HEK293 (cell line): ENCODE data around the gene LMO2.

Experiments
- CTCF ChIA-PET: fragments of 350-600 bp; formaldehyde crosslinking; extraction: SDS; loops from one replicate; lab custom pipeline; 2021; ENCODE audit warnings: antibody characterized with exemption; lab: Yijun Ruan, JAX
- POLR2A ChIA-PET: fragments of 300-600 bp; formaldehyde crosslinking; extraction: SDS; loops from one replicate; lab custom pipeline; 2020; ENCODE audit warnings: antibody characterized with exemption, inconsistent platforms; lab: Yijun Ruan, JAX
- H3K27ac ChIP-seq: fragments of 200-500 bp; sonication (Bioruptor generic); 2 replicates; pipeline ENCODE4 v1.5.1; 2014; ENCODE audit warnings: low read depth, low read length, control low read depth, inconsistent platforms; ENCODE audit errors: extremely low read depth
- H3K36me3 ChIP-seq, 2 experiments: fragments of 200-500 bp in 1 of 2; sonication (Bioruptor generic) in 1 of 2; 1 replicate in 1 of 2; 2 replicates in 1 of 2; pipeline ENCODE4 v1.5.1; 2014 to 2017; ENCODE audit warnings: inconsistent platforms in 2 of 2, low read length in 2 of 2; ENCODE audit not compliant: control insufficient read depth in 2 of 2, insufficient read depth in 1 of 2
- H3K4me1 ChIP-seq: fragments of 200-500 bp; sonication (Bioruptor generic); 2 replicates; pipeline ENCODE4 v1.5.1; 2014; ENCODE audit warnings: mild to moderate bottlenecking, low read length, inconsistent platforms; ENCODE audit not compliant: control insufficient read depth, insufficient read depth
- H3K4me3 ChIP-seq: 2 replicates; pipeline ENCODE4 v1.5.1; 2011; ENCODE audit warnings: low read depth, mild to moderate bottlenecking, control low read depth, low read length, moderate library complexity
- H3K9me3 ChIP-seq: fragments of 200-500 bp; sonication (Bioruptor generic); 2 replicates; pipeline ENCODE4 v1.5.1; 2014; ENCODE audit warnings: low read depth, low read length, inconsistent platforms; ENCODE audit not compliant: control insufficient read depth, insufficient read depth
- BCL11A ChIP-seq: fragments of 450-650 bp; formaldehyde crosslinking; IDR thresholded peaks from 2 replicates; pipeline ENCODE4 v1.5.1; 2016; ENCODE audit warnings: low read depth, missing biosample characterization, missing genetic modification characterization
- EGR2 ChIP-seq: fragments of 450-650 bp; formaldehyde crosslinking; IDR thresholded peaks from 2 replicates; pipeline ENCODE4 v1.5.1; 2016; ENCODE audit warnings: low read depth, missing biosample characterization, missing genetic modification characterization
- GLI4 ChIP-seq: fragments of 450-650 bp; formaldehyde crosslinking; IDR thresholded peaks from 2 replicates; pipeline ENCODE4 v1.5.1; 2016; ENCODE audit warnings: missing biosample characterization, missing genetic modification characterization
- GLIS1 ChIP-seq: fragments of 450-650 bp; formaldehyde crosslinking; IDR thresholded peaks from 2 replicates; pipeline ENCODE4 v1.5.1; 2016; ENCODE audit warnings: missing biosample characterization, missing genetic modification characterization
- ZBTB48 ChIP-seq: fragments of 450-650 bp; formaldehyde crosslinking; IDR thresholded peaks from 2 replicates; pipeline ENCODE4 v1.5.1; 2016; ENCODE audit warnings: missing biosample characterization, missing genetic modification characterization
- ZFHX2 ChIP-seq: fragments of 450-650 bp; formaldehyde crosslinking; conservative IDR thresholded peaks from 2 replicates; pipeline ENCODE4 v1.5.1; 2016; ENCODE audit warnings: missing biosample characterization, missing genetic modification characterization
- ZNF16 ChIP-seq: fragments of 450-650 bp; formaldehyde crosslinking; IDR thresholded peaks from 2 replicates; pipeline ENCODE4 v1.5.1; 2016; ENCODE audit warnings: low read depth, missing biosample characterization, missing genetic modification characterization
- ZNF202 ChIP-seq: fragments of 450-650 bp; formaldehyde crosslinking; IDR thresholded peaks from 2 replicates; pipeline ENCODE4 v1.5.1; 2016; ENCODE audit warnings: missing biosample characterization, missing genetic modification characterization, borderline replicate concordance
- ZNF341 ChIP-seq: fragments of 450-650 bp; formaldehyde crosslinking; IDR thresholded peaks from 2 replicates; pipeline ENCODE4; 2016; ENCODE audit warnings: low read depth, missing biosample characterization, missing genetic modification characterization
- ZNF423 ChIP-seq: fragments of 450-650 bp; formaldehyde crosslinking; IDR thresholded peaks from 2 replicates; pipeline ENCODE4 v1.5.1; 2016; ENCODE audit warnings: missing biosample characterization, missing genetic modification characterization
- ZNF529 ChIP-seq: fragments of 450-650 bp; formaldehyde crosslinking; IDR thresholded peaks from 2 replicates; pipeline ENCODE4 v1.5.1; 2017; ENCODE audit warnings: missing genetic modification characterization, missing biosample characterization; ENCODE audit not compliant: insufficient replicate concordance
- ZNF560 ChIP-seq: fragments of 450-650 bp; formaldehyde crosslinking; IDR thresholded peaks from 2 replicates; pipeline ENCODE4 v1.5.1; 2017; ENCODE audit warnings: missing biosample characterization, missing genetic modification characterization, borderline replicate concordance
- ZNF621 ChIP-seq: fragments of 450-650 bp; formaldehyde crosslinking; IDR thresholded peaks from 2 replicates; pipeline ENCODE4 v1.5.1; 2017; ENCODE audit warnings: missing biosample characterization, missing genetic modification characterization
- ZNF623 ChIP-seq: fragments of 450-650 bp; formaldehyde crosslinking; IDR thresholded peaks from 2 replicates; pipeline ENCODE4 v1.5.1; 2016; ENCODE audit warnings: missing biosample characterization, missing genetic modification characterization
- ZNF658 ChIP-seq: fragments of 450-650 bp; formaldehyde crosslinking; IDR thresholded peaks from 2 replicates; pipeline ENCODE4; 2016; ENCODE audit warnings: missing biosample characterization, missing genetic modification characterization
- ZNF785 ChIP-seq: fragments of 450-650 bp; formaldehyde crosslinking; IDR thresholded peaks from 2 replicates; pipeline ENCODE4 v1.5.1; 2016; ENCODE audit warnings: missing biosample characterization, missing genetic modification characterization
- TF ChIP-seq, protein P1 (sequence below): fragments of 450-650 bp; formaldehyde crosslinking; IDR thresholded peaks from 2 replicates; pipeline ENCODE4 v1.5.1; 2017; ENCODE audit warnings: missing biosample characterization, missing genetic modification characterization
- TF ChIP-seq, protein P2 (sequence below): fragments of 450-650 bp; formaldehyde crosslinking; IDR thresholded peaks from 2 replicates; pipeline ENCODE4 v1.5.1; 2016; ENCODE audit warnings: missing biosample characterization, missing genetic modification characterization
- TF ChIP-seq, protein P3 (sequence below): fragments of 450-650 bp; formaldehyde crosslinking; IDR thresholded peaks from 2 replicates; pipeline ENCODE4 v1.5.1; 2016; ENCODE audit warnings: missing biosample characterization, missing genetic modification characterization
- TF ChIP-seq, protein P4 (sequence below): fragments of 450-650 bp; formaldehyde crosslinking; IDR thresholded peaks from 2 replicates; pipeline ENCODE4 v1.5.1; 2016; ENCODE audit warnings: missing biosample characterization, missing genetic modification characterization

The LMO2 gene

DNA sequence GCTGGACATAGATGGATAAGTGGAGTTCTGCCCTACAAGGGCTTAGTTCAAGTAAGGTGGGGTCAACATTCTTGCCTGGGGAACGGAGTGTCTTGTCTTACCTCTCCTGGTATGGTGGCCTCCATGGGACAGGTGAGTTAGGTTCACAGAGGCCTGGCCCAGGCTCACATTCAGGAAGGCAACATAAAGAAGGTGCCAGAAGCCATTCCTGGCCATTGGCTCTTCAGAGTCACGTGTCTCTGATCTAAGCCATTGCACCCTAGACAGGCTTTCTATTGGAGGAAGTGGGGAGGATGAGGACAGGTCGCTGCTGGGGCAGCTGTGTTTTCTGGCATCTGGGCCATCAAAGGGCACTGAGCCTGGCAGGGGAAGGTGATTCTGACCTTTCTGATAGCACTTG, 14.8 kb downstream of the LMO2 start:
- Histone ChIP-seq H3K4me1 (no peaks in the 10 kb centered on the region), H3K9me3 (no peaks in the 10 kb centered on the region), H3K27ac (no peak overlapping the region)
- POLR2A ChIA-PET, result interaction anchor here (0.7 kb wide), 1 partner anchor 115 kb away, joined by 5 read pairs; no protein-coding TSS in a partner anchor
- TF ChIP-seq ZNF202 (tag by site-specific recombination), result no peak
- TF ChIP-seq ZNF623, result no peak
- no peak for TF ChIP-seq GLI4 (tag by site-specific recombination)
- no peak for TF ChIP-seq ZNF560
- no peak for TF ChIP-seq ZNF785 (tag by site-specific recombination)
- TF ChIP-seq GLIS1 (tag by site-specific recombination), result no peak
- no peak for TF ChIP-seq ZNF658 (tag by site-specific recombination)
- TF ChIP-seq ZNF529, result no peak
- no peak for TF ChIP-seq ZBTB48
- TF ChIP-seq, all 188 proteins: peak for 0
- Histone ChIP-seq H3K36me3 (no peaks in the 10 kb centered on the region), H3K4me3 (no peak overlapping the region)
- CTCF ChIA-PET, result interaction anchor here (0.7 kb wide), 1 partner anchor 107 kb away, joined by 3 read pairs; no protein-coding TSS in a partner anchor

DNA sequence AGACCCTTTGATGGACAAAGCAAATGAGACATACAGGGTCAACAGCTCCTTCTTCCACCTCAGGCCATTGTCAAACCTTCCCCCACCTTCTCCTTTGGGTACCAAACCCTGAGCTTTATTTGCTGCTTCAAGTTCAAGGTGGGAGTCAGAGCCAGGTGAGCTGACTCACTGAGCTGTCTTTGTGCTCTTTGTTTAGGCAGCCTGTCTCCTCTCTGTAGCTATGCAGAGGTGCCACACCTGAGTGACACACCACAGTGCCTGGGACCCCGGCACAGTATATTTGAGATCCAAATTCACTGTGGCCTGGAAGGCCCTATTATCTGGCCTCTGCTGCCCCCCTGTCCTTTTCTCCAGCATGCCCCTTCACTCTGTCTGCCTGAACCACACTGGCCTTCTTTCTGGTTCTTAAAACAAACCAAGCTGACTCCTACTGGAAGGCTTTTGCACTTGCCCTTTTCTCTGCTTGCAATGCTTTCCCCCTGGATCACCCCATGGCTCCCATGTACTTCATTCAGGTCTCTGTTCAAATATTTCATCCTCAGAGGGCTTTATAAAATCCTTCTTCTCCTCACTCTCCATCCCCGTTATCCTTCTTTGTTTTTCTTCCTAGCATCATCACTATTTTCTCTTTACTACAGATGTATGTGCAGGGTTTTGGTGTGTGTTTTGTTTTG, 16.1 kb downstream of the LMO2 start:
- POLR2A ChIA-PET, result no interaction called here
- Histone ChIP-seq H3K4me3 (no peak overlapping the region), H3K9me3 (no peaks in the 10 kb centered on the region), H3K4me1 (no peaks in the 10 kb centered on the region), H3K36me3 (no peaks in the 10 kb centered on the region), H3K27ac (no peak overlapping the region)
- CTCF ChIA-PET, result interaction anchor here (1.2 to 1.3 kb wide), 2 partner anchors 12 to 18 kb away, joined by 3 to 8 read pairs; no protein-coding TSS in a partner anchor
- TF ChIP-seq ZNF16 (tag by site-specific recombination), result peak; percentile 75
- no peak for TF ChIP-seq ZNF423

DNA sequence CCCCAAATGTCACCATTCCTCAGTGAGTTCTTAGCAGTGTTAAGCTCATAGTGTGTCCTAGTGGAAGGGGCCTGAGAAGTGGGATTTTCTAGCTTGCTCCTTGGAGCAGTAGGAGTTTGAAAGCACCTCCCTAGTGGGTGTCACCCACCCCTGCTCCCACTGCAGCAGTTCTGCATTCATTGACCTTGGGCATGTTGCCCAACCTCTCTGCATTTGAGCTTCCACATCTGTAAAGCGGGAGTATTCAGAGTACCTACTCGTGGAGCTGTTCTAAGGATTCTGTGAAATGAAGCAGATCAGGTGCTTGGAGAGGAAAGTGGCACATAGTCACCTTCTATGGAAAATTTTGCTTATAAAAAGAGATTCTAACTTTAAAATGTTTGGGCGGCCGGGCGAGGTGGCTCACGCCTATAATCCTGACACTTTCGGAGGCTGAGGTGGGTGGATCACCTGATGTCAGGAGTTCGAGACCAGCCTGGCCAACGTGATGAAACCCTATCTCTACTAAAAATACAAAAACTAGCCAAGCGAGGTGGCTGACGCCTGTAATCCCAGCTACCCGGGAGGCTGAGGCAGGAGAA, 16.9 kb downstream of the LMO2 start:
- H3K4me3 ChIP-seq, result no peak overlapping the region
- ChIA-PET CTCF (interaction anchor here (1.2 to 1.3 kb wide), 3 partner anchors 12 to 114 kb away, joined by 3 to 8 read pairs (median 5); no protein-coding TSS in a partner anchor), POLR2A (no interaction called here)
- H3K4me1 ChIP-seq, result no peaks in the 10 kb centered on the region
- H3K9me3 ChIP-seq, result no peaks in the 10 kb centered on the region
- H3K27ac ChIP-seq, result no peak overlapping the region
- no peaks in the 10 kb centered on the region for H3K36me3 ChIP-seq
- TF ChIP-seq, protein P1, sequence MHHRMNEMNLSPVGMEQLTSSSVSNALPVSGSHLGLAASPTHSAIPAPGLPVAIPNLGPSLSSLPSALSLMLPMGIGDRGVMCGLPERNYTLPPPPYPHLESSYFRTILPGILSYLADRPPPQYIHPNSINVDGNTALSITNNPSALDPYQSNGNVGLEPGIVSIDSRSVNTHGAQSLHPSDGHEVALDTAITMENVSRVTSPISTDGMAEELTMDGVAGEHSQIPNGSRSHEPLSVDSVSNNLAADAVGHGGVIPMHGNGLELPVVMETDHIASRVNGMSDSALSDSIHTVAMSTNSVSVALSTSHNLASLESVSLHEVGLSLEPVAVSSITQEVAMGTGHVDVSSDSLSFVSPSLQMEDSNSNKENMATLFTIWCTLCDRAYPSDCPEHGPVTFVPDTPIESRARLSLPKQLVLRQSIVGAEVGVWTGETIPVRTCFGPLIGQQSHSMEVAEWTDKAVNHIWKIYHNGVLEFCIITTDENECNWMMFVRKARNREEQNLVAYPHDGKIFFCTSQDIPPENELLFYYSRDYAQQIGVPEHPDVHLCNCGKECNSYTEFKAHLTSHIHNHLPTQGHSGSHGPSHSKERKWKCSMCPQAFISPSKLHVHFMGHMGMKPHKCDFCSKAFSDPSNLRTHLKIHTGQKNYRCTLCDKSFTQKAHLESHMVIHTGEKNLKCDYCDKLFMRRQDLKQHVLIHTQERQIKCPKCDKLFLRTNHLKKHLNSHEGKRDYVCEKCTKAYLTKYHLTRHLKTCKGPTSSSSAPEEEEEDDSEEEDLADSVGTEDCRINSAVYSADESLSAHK (tag by site-specific recombination), result no peak
- peak; percentile 59 for TF ChIP-seq EGR2 (tag by site-specific recombination)
- TF ChIP-seq ZFHX2 (tag by site-specific recombination), result peak; percentile 67

DNA sequence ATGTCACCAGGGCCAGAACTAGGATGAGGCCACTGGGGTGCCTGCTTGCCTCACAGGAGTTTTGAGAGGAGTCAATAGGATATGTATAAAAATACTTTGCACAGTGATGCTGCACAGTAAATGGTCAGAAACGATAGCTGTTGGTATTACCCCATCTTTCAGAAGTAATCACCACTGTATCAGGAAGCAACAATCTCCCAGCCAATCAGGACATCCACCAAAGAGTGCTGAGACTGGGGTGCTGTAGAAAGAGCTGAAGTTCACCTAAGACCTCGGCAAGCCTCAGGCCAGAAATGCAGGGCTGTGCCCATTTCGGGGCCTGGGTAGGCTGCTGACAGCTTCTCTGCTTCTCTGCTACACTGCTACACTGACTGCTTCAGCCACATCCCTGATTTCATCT, 17.4 kb downstream of the LMO2 start:
- Histone ChIP-seq H3K36me3 (no peaks in the 10 kb centered on the region), H3K9me3 (no peaks in the 10 kb centered on the region), H3K4me3 (no peak overlapping the region), H3K27ac (no peak overlapping the region), H3K4me1 (no peaks in the 10 kb centered on the region)
- POLR2A ChIA-PET, result no interaction called here
- CTCF ChIA-PET, result interaction anchor here (0.9 to 1.3 kb wide), 3 partner anchors 17 to 114 kb away, joined by 3 to 8 read pairs (median 5); partner anchors contain the start of gene LMO2
- TF ChIP-seq, protein P2, sequence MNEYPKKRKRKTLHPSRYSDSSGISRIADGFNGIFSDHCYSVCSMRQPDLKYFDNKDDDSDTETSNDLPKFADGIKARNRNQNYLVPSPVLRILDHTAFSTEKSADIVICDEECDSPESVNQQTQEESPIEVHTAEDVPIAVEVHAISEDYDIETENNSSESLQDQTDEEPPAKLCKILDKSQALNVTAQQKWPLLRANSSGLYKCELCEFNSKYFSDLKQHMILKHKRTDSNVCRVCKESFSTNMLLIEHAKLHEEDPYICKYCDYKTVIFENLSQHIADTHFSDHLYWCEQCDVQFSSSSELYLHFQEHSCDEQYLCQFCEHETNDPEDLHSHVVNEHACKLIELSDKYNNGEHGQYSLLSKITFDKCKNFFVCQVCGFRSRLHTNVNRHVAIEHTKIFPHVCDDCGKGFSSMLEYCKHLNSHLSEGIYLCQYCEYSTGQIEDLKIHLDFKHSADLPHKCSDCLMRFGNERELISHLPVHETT (tag by site-specific recombination), result no peak
- TF ChIP-seq ZNF341 (tag by site-specific recombination), result no peak
- TF ChIP-seq, protein P3, sequence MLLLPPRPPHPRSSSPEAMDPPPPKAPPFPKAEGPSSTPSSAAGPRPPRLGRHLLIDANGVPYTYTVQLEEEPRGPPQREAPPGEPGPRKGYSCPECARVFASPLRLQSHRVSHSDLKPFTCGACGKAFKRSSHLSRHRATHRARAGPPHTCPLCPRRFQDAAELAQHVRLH (tag by site-specific recombination), result no peak
- TF ChIP-seq BCL11A (tag by site-specific recombination), result no peak
- no peak for TF ChIP-seq ZNF621 (tag by site-specific recombination)
- TF ChIP-seq, protein P4, sequence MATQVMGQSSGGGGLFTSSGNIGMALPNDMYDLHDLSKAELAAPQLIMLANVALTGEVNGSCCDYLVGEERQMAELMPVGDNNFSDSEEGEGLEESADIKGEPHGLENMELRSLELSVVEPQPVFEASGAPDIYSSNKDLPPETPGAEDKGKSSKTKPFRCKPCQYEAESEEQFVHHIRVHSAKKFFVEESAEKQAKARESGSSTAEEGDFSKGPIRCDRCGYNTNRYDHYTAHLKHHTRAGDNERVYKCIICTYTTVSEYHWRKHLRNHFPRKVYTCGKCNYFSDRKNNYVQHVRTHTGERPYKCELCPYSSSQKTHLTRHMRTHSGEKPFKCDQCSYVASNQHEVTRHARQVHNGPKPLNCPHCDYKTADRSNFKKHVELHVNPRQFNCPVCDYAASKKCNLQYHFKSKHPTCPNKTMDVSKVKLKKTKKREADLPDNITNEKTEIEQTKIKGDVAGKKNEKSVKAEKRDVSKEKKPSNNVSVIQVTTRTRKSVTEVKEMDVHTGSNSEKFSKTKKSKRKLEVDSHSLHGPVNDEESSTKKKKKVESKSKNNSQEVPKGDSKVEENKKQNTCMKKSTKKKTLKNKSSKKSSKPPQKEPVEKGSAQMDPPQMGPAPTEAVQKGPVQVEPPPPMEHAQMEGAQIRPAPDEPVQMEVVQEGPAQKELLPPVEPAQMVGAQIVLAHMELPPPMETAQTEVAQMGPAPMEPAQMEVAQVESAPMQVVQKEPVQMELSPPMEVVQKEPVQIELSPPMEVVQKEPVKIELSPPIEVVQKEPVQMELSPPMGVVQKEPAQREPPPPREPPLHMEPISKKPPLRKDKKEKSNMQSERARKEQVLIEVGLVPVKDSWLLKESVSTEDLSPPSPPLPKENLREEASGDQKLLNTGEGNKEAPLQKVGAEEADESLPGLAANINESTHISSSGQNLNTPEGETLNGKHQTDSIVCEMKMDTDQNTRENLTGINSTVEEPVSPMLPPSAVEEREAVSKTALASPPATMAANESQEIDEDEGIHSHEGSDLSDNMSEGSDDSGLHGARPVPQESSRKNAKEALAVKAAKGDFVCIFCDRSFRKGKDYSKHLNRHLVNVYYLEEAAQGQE (tag by site-specific recombination), result no peak
